Measurements from ENCODE around the gene PMEPA1.

The PMEPA1 gene

DNA sequence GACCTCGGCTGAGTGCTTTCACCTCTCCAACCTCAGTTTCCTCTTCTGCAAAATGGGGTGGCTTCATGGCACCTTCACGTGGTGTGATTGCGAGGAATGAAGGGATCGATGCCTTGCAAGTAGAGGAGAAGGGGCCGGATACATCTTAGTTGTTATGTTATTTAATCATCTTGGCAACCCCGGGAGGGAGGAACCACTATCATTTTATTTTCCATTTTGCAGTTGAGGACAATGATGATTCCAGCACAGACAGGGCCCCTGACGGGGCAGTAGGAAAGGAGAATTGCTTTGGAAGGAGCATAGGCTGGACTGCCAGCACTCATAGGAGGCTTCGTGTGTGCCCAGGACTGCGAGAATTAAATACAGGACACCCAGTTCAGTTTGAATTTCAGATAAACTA, 2.5 kb upstream of the PMEPA1 start:
- Histone ChIP-seq H3K4me1 (ENCODE audit: control insufficient read depth, insufficient read depth, low read length) (peaks cover 10% of the 10 kb centered on the region), H3K27me3 (ENCODE audit: control insufficient read depth, insufficient read depth, low read length, poor library complexity, severe bottlenecking) (peaks cover 59% of the 10 kb centered on the region), H3K36me3 (ENCODE audit: control insufficient read depth, insufficient read depth, low read length) (no peaks in the 10 kb centered on the region), H3K9me3 (ENCODE audit: control insufficient read depth, low read length) (no peaks in the 10 kb centered on the region), H3K27ac (ENCODE audit: insufficient read depth, low read depth, low read length, poor library complexity, severe bottlenecking) (no peak overlapping the region), H3K4me3 (ENCODE audit: insufficient read depth, low read depth, low read length) (no peak overlapping the region)
- WGBS, 2 experiments = 92 to 93% methylated on average over 9 of the region's 9 CpGs

DNA sequence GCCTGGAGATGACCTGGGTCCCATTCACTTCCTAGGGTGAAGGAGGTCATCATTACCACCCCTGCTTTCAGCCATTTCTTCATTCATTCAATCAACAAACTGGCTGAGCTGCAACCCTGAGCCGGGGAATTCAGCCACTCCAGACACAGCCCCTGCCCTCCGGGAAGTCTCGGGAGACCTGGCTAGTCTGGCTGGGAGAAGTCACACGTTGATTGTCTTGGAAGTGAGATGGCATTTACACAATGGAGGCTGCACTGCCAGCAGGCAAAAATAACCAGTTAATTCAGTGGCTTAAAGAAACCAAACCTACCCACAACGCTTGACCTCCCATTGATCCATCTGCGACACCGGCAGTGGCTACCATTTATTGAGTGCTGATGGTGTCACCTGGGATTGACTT, 2.0 kb upstream of the PMEPA1 start:
- Histone ChIP-seq H3K4me1 (ENCODE audit: control insufficient read depth, insufficient read depth, low read length) (peaks cover 10% of the 10 kb centered on the region), H3K27me3 (ENCODE audit: control insufficient read depth, insufficient read depth, low read length, poor library complexity, severe bottlenecking) (peaks cover 64% of the 10 kb centered on the region), H3K9me3 (ENCODE audit: control insufficient read depth, low read length) (no peaks in the 10 kb centered on the region), H3K36me3 (ENCODE audit: control insufficient read depth, insufficient read depth, low read length) (no peaks in the 10 kb centered on the region), H3K4me3 (ENCODE audit: insufficient read depth, low read depth, low read length) (no peak overlapping the region), H3K27ac (ENCODE audit: insufficient read depth, low read depth, low read length, poor library complexity, severe bottlenecking) (no peak overlapping the region)
- 74 to 78% methylated on average over 7 of the region's 7 CpGs for WGBS, 2 experiments

GRCh38 chr20:57711311-57711712, 1.5 kb upstream of the PMEPA1 start:
- Histone ChIP-seq H3K27ac (ENCODE audit: insufficient read depth, low read depth, low read length, poor library complexity, severe bottlenecking) (no peak overlapping the region), H3K4me3 (ENCODE audit: insufficient read depth, low read depth, low read length) (no peak overlapping the region), H3K4me1 (ENCODE audit: control insufficient read depth, insufficient read depth, low read length) (peaks cover 14% of the 10 kb centered on the region), H3K27me3 (ENCODE audit: control insufficient read depth, insufficient read depth, low read length, poor library complexity, severe bottlenecking) (peaks cover 69% of the 10 kb centered on the region), H3K36me3 (ENCODE audit: control insufficient read depth, insufficient read depth, low read length) (no peaks in the 10 kb centered on the region), H3K9me3 (ENCODE audit: control insufficient read depth, low read length) (no peaks in the 10 kb centered on the region)
- whole genome bisulfite sequencing, 2 experiments = 76 to 78% methylated on average over 8 of the region's 8 CpGs

DNA sequence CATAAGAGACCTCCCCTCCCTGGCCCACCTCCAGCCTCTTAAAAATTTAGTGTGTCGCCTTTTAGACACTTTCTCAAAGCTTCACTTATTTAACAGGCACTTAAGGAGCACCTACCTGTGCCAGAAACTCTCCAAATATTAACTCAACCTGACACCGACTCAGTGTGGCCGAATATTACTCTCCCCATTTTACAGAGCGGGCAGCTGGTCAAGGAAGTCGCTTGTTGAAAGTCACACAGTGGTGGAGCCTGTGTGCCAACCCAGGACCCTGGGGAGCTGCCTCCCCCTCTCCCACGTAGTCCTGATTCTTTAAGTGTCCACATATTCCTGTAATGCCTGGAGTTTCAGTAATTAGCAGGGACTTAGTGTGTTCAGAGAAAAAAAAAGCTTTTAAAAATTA, 1.0 kb upstream of the PMEPA1 start:
- no peaks in the 10 kb centered on the region for H3K36me3 ChIP-seq (ENCODE audit: control insufficient read depth, insufficient read depth, low read length)
- peaks cover 19% of the 10 kb centered on the region for H3K4me1 ChIP-seq (ENCODE audit: control insufficient read depth, insufficient read depth, low read length)
- no peak overlapping the region for H3K27ac ChIP-seq (ENCODE audit: insufficient read depth, low read depth, low read length, poor library complexity, severe bottlenecking)
- no peak overlapping the region for H3K4me3 ChIP-seq (ENCODE audit: insufficient read depth, low read depth, low read length)
- peaks cover 74% of the 10 kb centered on the region for H3K27me3 ChIP-seq (ENCODE audit: control insufficient read depth, insufficient read depth, low read length, poor library complexity, severe bottlenecking)
- WGBS, 2 experiments = 25 to 29% methylated on average over 6 of the region's 6 CpGs
- no peaks in the 10 kb centered on the region for H3K9me3 ChIP-seq (ENCODE audit: control insufficient read depth, low read length)

DNA sequence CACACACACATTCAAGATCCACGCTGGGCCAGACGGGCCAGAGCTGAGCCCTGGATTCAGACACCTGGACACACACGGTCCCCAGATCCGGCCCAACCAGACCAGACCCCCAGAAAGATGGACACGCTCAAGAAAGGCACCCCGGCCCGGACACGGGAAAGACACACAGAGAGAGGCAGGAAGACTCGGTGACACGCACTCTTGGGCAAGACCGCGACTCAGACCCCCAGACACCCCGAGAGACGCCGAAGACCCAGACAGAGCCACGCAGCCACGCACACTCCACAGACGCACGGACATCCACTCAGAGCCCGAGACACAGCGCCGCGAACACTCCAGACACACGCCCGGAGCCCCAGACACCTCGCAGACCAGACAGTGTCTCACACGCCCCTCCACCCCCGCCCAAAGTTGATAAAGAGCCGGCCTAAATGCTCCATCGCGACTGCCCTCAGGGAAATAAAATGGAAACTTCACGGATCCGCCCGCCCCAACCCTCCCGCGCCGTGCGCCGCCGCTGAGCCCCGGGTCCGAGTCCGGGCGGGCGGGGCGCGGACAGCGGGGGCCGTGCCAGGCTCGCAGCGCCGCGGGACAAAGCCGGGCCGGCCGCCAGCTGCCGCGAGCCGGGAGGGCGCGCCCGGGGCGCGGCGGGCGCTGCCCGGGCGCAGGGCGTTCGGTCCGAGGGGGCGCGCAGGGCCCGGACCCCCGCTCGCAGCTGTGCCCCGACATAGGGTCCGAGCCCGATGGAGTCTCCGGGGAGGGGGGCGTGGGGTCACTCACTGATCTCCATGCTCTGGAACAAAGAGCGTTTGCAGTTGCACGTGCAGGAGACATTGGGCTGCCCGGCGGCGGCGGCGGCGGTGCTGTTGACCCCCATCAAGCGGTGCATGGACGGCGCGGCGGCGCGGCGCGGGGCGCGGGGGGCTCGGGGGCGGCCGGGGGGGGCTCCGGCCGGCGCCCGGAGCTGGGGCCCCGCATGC, 831 bp downstream of the PMEPA1 start:
- WGBS, 2 experiments = 2% methylated on average over 108 of the region's 108 CpGs
- Histone ChIP-seq H3K4me3 (ENCODE audit: insufficient read depth, low read depth, low read length) (peak overlapping the region; percentile 22), H3K27ac (ENCODE audit: insufficient read depth, low read depth, low read length, poor library complexity, severe bottlenecking) (no peak overlapping the region), H3K4me1 (ENCODE audit: control insufficient read depth, insufficient read depth, low read length) (peaks cover 31% of the 10 kb centered on the region), H3K36me3 (ENCODE audit: control insufficient read depth, insufficient read depth, low read length) (no peaks in the 10 kb centered on the region), H3K9me3 (ENCODE audit: control insufficient read depth, low read length) (no peaks in the 10 kb centered on the region), H3K27me3 (ENCODE audit: control insufficient read depth, insufficient read depth, low read length, poor library complexity, severe bottlenecking) (peaks cover 76% of the 10 kb centered on the region)

GRCh38 chr20:57707849-57708693, 1.7 kb downstream of the PMEPA1 start:
- no peak overlapping the region for H3K27ac ChIP-seq (ENCODE audit: insufficient read depth, low read depth, low read length, poor library complexity, severe bottlenecking)
- peaks cover 33% of the 10 kb centered on the region for H3K4me1 ChIP-seq (ENCODE audit: control insufficient read depth, insufficient read depth, low read length)
- no peaks in the 10 kb centered on the region for H3K36me3 ChIP-seq (ENCODE audit: control insufficient read depth, insufficient read depth, low read length)
- no peaks in the 10 kb centered on the region for H3K9me3 ChIP-seq (ENCODE audit: control insufficient read depth, low read length)
- no peak overlapping the region for H3K4me3 ChIP-seq (ENCODE audit: insufficient read depth, low read depth, low read length)
- 37 to 46% methylated on average over 23 of the region's 23 CpGs for WGBS, 2 experiments
- peaks cover 74% of the 10 kb centered on the region for H3K27me3 ChIP-seq (ENCODE audit: control insufficient read depth, insufficient read depth, low read length, poor library complexity, severe bottlenecking)

GRCh38 chr20:57707320-57707719, 2.5 kb downstream of the PMEPA1 start:
- H3K4me1 ChIP-seq (ENCODE audit: control insufficient read depth, insufficient read depth, low read length) = peaks cover 36% of the 10 kb centered on the region
- no peak overlapping the region for H3K4me3 ChIP-seq (ENCODE audit: insufficient read depth, low read depth, low read length)
- H3K27me3 ChIP-seq (ENCODE audit: control insufficient read depth, insufficient read depth, low read length, poor library complexity, severe bottlenecking) = peaks cover 66% of the 10 kb centered on the region
- H3K36me3 ChIP-seq (ENCODE audit: control insufficient read depth, insufficient read depth, low read length) = no peaks in the 10 kb centered on the region
- no peak overlapping the region for H3K27ac ChIP-seq (ENCODE audit: insufficient read depth, low read depth, low read length, poor library complexity, severe bottlenecking)
- no peaks in the 10 kb centered on the region for H3K9me3 ChIP-seq (ENCODE audit: control insufficient read depth, low read length)
- 77 to 85% methylated on average over 7 of the region's 7 CpGs for WGBS, 2 experiments

DNA sequence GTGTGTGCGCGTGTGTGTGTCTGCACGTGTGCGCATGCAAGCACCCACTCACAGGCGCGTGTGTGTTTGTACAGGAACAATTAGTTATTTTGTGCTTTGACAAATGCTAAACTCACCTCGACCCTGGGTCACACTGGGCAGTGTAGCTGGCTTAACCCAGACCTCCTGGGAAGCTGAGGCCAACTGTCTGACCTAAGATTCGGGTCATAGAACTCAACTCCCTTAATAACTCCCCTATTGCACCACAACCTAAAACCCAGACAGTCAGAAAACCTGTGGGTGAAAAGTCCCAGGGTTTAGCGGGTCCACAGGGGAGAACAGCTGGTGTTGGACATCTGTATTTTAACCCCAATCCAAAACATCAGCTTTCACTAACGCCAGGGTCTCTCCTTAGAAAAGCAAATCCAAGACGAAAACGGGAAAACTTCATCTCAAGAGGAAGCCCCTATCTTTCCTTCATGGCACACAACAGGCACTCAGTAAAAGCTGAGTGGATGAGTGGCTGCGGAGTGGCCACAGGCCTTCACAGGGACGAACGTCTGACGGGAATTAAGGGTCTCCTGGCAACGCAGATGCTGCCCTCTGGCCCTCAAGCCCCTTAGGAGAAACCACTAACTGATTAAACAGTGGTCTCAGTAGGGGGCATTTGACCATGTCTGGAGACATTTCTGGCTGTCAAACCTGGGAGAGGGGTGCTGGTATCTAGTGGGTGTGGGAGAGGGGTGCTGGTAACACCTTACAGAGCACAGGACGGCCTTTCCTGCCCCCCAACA, 4.5 kb downstream of the PMEPA1 start:
- Histone ChIP-seq H3K4me3 (ENCODE audit: insufficient read depth, low read depth, low read length) (no peak overlapping the region), H3K36me3 (ENCODE audit: control insufficient read depth, insufficient read depth, low read length) (no peaks in the 10 kb centered on the region), H3K4me1 (ENCODE audit: control insufficient read depth, insufficient read depth, low read length) (peaks cover 29% of the 10 kb centered on the region), H3K9me3 (ENCODE audit: control insufficient read depth, low read length) (no peaks in the 10 kb centered on the region), H3K27me3 (ENCODE audit: control insufficient read depth, insufficient read depth, low read length, poor library complexity, severe bottlenecking) (peaks cover 46% of the 10 kb centered on the region), H3K27ac (ENCODE audit: insufficient read depth, low read depth, low read length, poor library complexity, severe bottlenecking) (no peak overlapping the region)
- 81 to 82% methylated on average over 18 of the region's 18 CpGs for WGBS, 2 experiments

DNA sequence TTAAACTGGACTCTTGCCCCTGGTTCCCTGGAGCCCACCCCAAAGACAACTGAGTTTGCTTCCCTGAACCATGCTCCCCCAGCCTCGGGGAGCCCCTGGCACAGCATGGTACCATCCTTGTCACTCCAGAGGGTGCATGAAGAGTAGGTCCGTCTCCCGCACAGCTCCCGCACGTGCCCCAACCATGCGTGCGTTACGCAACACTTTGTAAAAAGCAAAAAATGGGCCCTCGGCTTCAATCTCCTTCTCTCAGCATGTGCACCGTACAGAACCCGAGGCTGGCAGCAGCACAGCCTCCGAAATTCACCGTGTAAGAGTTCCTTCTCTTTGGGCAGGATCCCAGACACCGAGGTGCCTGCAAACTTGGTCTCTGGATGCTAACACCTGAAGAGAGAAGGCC, 5.6 kb downstream of the PMEPA1 start:
- Histone ChIP-seq H3K9me3 (ENCODE audit: control insufficient read depth, low read length) (no peaks in the 10 kb centered on the region), H3K27ac (ENCODE audit: insufficient read depth, low read depth, low read length, poor library complexity, severe bottlenecking) (no peak overlapping the region), H3K27me3 (ENCODE audit: control insufficient read depth, insufficient read depth, low read length, poor library complexity, severe bottlenecking) (peaks cover 37% of the 10 kb centered on the region), H3K4me1 (ENCODE audit: control insufficient read depth, insufficient read depth, low read length) (peaks cover 26% of the 10 kb centered on the region), H3K4me3 (ENCODE audit: insufficient read depth, low read depth, low read length) (no peak overlapping the region), H3K36me3 (ENCODE audit: control insufficient read depth, insufficient read depth, low read length) (no peaks in the 10 kb centered on the region)
- 93 to 95% methylated on average over 14 of the region's 14 CpGs for WGBS, 2 experiments
